Activated CD8-positive, alpha-beta memory T cell treated with anti-CD3 and anti-CD28 coated beads, Interleukin-2, amount 50 U/mL, for 1 hour (primary cell): Measurements from ENCODE around the gene CAMK2A.

Experiments
- DNase-seq: peaks from one replicate; pipeline ENCODE4 v3.0.0-alpha.2; 2020; ENCODE audit errors: extremely low read depth

Gene CAMK2A

GRCh38 chr5:150300496-150301169, 11.1 kb upstream of the CAMK2A start:
- DNase-seq, result no peak

- no peak for DNase-seq
Observed at GRCh38 chr5:150299571-150300327, 10.2 kb upstream of the CAMK2A start.

GRCh38 chr5:150298701-150299451, 9.3 kb upstream of the CAMK2A start:
- DNase-seq, result no peak

- DNase-seq, result no peak
Observed at GRCh38 chr5:150297934-150298595, 8.5 kb upstream of the CAMK2A start.

GRCh38 chr5:150297236-150297890, 7.8 kb upstream of the CAMK2A start:
- DNase-seq, result no peak

GRCh38 chr5:150296496-150296895, 6.9 kb upstream of the CAMK2A start:
- DNase-seq, result no peak

- DNase-seq, result no peak
Observed at GRCh38 chr5:150295741-150296486, 6.3 kb upstream of the CAMK2A start.

GRCh38 chr5:150295172-150295634, 5.6 kb upstream of the CAMK2A start:
- DNase-seq, result no peak

- no peak for DNase-seq
Observed at GRCh38 chr5:150294551-150295071, 5.0 kb upstream of the CAMK2A start.

- DNase-seq, result no peak
Observed at GRCh38 chr5:150293091-150293941, 3.7 kb upstream of the CAMK2A start.

- DNase-seq, result no peak
Observed at GRCh38 chr5:150291388-150292385, 2.1 kb upstream of the CAMK2A start.

- no peak for DNase-seq
Observed at GRCh38 chr5:150288791-150289190, 782 bp downstream of the CAMK2A start.

- DNase-seq, result no peak
Observed at GRCh38 chr5:150288361-150288760, 1.2 kb downstream of the CAMK2A start.

GRCh38 chr5:150286820-150287219, 2.8 kb downstream of the CAMK2A start:
- no peak for DNase-seq

GRCh38 chr5:150285114-150285513, 4.5 kb downstream of the CAMK2A start:
- DNase-seq, result no peak

GRCh38 chr5:150284311-150284710, 5.3 kb downstream of the CAMK2A start:
- DNase-seq, result no peak

- no peak for DNase-seq
Observed at GRCh38 chr5:150283904-150284303, 5.7 kb downstream of the CAMK2A start.

- DNase-seq, result no peak
Observed at GRCh38 chr5:150281987-150282386, 7.6 kb downstream of the CAMK2A start.
